ENCODE results near the gene PCDH9. TPM values are rescaled to one million over a fixed set of nuclear protein-coding genes. Genes with fewer than 3 reads are reported as not detected.

PCDH9 gene
- total RNA-seq, 1 donor from 2014 or later = 0.40 TPM

GRCh38 chr13:67230404-67231288 lies 510 bp upstream of the PCDH9 start:
- H3K4me3 ChIP-seq (ENCODE audit: low read depth, low read length) = peak overlapping the region; percentile 86
- no peak for DNase-seq (ENCODE audit: low read depth)
- no peak for TF ChIP-seq CTCF (conservative IDR thresholded peaks at IDR 0.05; ENCODE audit: low read depth, low read length)

GRCh38 chr13:67228916-67229315 lies 1.2 kb downstream of the PCDH9 start:
- no peak for DNase-seq (ENCODE audit: low read depth)
- no peak for TF ChIP-seq CTCF (conservative IDR thresholded peaks at IDR 0.05; ENCODE audit: low read depth, low read length)
- H3K4me3 ChIP-seq (ENCODE audit: low read depth, low read length) = peak overlapping the region; percentile 86

- no peak for TF ChIP-seq CTCF (conservative IDR thresholded peaks at IDR 0.05; ENCODE audit: low read depth, low read length)
- DNase-seq (ENCODE audit: low read depth) = no peak
- H3K4me3 ChIP-seq (ENCODE audit: low read depth, low read length) = peak overlapping the region; percentile 86
These were observed 2.1 kb downstream of the PCDH9 start for GRCh38 chr13:67228031-67228430.

GRCh38 chr13:67227131-67227983 lies 2.8 kb downstream of the PCDH9 start:
- H3K4me3 ChIP-seq (ENCODE audit: low read depth, low read length) = no peak overlapping the region
- no peak for DNase-seq (ENCODE audit: low read depth)
- TF ChIP-seq CTCF (conservative IDR thresholded peaks at IDR 0.05; ENCODE audit: low read depth, low read length) = no peak

GRCh38 chr13:67226696-67227095 lies 3.4 kb downstream of the PCDH9 start:
- no peak for DNase-seq (ENCODE audit: low read depth)
- TF ChIP-seq CTCF (conservative IDR thresholded peaks at IDR 0.05; ENCODE audit: low read depth, low read length) = no peak
- no peak overlapping the region for H3K4me3 ChIP-seq (ENCODE audit: low read depth, low read length)

- H3K4me3 ChIP-seq (ENCODE audit: low read depth, low read length) = no peak overlapping the region
- DNase-seq (ENCODE audit: low read depth) = no peak
- no peak for TF ChIP-seq CTCF (conservative IDR thresholded peaks at IDR 0.05; ENCODE audit: low read depth, low read length)
These were observed 4.6 kb downstream of the PCDH9 start for GRCh38 chr13:67225252-67226159.

Data from epithelial cell of proximal tubule (primary cell).